Measurements from ENCODE around the gene CREG1.
"Not testable (repeated sequence)": the region's sequence is repeated elsewhere in the genome, so short reads cannot be mapped to it uniquely, and the experiment has no call there.

Gene CREG1

DNA sequence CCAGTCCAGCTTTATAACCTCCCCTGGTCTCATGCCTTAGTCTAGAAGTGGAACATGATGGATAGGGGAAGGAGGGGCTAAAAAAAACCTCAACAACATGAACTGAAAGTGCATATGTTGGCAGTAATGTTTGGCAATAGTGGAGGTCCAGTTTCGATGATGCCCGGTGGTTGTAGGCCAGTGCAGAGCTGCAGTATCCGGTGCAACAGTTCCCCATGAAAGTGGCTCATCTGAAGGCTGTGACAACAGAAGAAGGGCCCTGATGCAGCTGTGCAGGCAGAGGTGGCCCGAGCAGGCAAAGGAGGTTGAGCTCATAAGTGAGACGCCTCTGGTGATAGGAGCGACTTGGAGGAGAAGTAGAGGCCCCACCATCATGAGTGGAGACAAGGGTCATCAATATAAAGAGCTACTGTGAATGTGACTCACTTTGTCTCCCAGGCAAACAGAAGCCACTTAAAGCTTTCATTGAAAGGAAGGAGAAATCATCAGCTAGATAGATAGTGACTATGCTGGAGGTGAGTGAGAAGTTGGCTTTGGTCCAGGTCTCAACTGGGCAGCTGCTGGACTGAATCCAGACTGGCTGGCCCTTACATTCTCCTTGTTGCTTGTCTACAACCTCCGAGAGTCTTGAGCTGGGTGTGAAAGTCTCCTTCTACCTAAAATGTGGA is 10.2 kb upstream of the CREG1 start:
- DNase-seq, result no peak

DNA sequence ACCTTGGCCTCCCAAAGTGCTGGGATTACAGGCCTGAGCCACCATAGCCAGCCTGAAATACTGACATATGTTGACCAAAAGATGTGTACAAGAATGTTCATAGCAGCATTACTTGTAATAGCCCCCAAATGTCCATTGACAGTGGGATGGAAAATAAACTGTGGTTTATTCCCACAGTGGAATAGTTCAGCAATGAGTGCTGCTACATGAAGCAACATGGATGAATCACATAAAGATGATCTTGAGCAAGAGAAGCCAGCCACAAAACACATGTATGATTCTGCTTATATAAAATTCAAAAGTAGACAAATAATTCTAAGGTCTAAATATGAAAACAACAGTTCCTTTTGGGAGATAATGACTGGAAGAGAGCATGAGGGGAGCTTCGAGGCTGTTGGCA is 9.1 kb upstream of the CREG1 start:
- no peak for DNase-seq

DNA sequence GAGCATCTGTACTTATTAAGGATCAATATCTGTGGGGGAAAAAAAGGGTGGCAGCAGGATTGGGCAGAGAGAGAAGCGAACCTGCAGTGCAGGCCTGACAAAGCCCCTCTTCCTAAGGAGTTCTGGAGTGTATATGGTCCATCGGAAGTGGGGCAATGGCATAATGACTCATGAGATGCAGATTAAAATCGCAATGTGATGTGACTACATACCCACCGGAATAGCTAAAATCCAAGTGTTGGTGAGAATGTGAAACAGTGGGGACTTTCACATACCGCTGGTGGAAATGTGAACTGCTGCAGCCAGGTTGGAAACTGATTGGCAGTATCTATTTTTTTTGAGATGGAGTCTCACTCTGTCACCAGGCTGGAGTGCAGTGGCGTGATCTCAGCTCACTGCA is 8.2 kb upstream of the CREG1 start:
- no peak for DNase-seq

DNA sequence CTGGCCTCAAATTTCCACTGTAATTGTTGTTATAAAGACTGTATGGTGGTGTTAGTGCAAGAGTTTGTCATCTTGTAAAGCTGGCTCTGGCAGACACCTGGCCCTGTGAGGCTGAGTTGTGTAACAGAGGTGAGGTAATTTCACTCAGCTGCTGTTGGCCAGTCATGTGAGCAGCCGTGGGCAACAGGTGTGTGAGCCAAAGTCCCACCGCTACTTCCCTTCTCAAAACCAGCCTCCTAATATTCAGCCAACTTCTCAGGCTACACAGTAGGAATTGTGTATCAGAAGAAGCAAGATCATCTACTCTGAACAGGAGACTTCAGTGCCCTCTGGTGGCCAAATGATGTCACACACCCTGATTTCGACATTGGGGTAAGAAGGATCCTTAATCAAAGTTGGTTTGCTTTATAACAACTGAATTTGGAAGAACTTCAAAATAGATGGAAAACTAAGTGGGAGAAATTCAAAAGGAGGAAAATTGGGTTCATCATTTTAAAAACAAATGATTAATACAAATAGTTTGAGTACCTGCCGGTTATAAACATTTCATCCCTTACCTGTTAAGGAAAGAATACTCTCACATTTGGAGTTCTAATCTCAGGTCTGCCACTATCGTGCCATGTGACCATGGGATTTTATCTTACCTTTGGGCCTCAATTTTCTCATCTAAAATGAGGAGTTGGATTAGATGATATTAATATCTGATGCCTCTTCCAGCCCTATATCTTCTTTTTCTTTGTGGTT is 2.6 kb upstream of the CREG1 start:
- no peak for DNase-seq

GRCh38 chr1:167555072-167555471 is 1.5 kb upstream of the CREG1 start:
- DNase-seq, result not testable (repeated sequence)

DNA sequence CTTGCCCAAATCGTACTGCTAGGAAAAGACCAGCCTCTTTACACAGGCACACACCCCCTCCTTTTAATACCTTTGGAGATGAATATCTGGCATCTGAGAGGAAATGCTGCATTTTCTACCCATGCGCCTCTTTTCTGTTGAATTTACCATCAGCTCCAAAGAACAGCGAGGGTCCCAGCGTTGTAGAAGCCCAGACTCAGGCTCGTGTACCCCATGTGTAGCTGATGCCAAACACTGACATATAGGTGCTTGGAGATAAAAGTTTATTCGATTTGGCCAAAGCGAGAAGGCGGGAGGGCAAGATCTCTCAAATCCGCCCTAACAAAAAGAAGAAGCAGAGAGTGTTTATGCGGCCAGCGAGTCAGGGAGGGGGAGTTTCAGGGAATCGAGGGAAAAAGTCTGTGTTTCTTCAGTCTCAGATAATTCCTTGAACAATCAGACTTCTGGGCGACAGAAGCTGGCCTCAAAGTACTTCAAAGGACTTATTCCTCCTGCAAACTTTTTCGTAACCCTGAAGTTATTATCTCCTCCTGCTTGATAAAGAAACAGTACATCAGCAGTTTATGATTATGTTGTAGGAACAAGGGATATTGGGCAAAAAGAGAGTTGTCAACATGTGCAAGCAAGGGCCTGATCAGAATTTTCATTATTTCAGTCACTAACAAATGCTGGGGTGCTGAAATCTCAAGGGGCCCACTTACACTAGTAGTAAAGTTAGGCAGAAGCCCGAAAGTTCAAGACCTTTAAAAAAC is 642 bp upstream of the CREG1 start:
- DNase-seq, result no peak

- no peak for DNase-seq
Observed at GRCh38 chr1:167551362-167551761, 2.2 kb downstream of the CREG1 start.

- no peak for DNase-seq
Observed at GRCh38 chr1:167548059-167548932, 5.3 kb downstream of the CREG1 start.

GRCh38 chr1:167546935-167547334 is 6.6 kb downstream of the CREG1 start:
- no peak for DNase-seq

DNA sequence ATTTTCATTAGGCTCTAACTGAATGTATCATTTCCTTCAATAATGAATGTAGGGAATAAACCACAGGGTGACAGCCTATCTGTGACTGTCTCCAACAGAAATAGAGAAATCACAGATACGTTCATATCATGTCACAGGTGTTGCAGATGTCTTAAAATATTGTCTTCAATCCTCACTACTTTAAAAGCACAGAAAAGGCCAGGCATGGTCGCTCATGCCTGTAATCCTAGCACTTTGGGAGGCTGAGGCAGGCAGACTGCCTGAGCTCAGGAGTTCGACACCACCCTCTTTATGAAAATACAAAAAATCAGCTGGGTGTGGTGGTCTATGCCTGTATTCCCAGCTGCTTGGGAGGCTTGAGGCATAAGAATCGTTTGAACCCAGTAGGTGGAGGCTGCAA is 8.2 kb downstream of the CREG1 start:
- no peak for DNase-seq

GRCh38 chr1:167544447-167545093 is 9.0 kb downstream of the CREG1 start:
- no peak for DNase-seq

- DNase-seq, result no peak
Observed at GRCh38 chr1:167543199-167543990, 10.2 kb downstream of the CREG1 start.

DNA sequence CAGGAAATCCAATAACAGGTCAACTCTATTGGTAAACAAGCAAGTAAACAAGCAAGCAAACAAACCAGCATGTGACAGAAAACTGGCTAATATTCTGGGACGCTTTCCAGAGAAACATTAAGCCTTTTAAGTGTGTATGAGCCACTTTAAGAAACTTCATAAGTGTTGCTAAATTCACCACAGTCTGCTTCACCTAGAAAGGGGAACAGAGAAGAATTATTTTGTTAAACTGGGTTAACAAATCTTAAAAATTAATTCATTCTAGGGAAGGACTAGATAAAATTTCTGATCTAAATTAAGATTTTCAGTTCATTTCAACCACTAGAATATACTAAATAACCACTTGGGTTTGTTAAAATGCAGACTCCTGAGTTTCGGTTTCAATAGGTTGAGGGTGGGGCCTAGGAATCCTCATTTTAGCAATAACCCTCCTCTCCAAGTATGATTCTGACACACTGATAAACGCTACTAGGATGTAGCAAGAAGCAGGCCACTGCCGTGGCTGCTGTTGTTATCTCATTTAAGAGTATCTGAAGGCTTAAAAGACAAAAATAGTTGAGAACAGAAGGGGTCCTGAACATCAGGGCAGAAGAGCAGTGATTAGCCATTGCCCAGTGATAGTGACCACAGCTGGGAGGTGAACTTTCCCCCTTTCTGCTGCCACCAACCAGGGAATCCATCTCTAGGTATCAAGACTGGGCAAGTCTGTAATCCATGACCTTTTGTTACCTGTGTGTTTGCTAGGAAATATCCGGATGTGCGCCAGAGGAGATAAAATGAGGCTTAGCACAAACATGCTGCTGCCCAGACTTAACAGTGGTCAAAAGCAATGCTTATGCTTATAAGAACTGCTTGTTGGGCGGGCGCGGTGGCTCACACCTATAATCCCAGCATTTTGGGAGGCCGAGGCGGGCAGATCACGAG is 11.2 kb downstream of the CREG1 start:
- no peak for DNase-seq

- no peak for DNase-seq
Observed at GRCh38 chr1:167541610-167542009, 12.0 kb downstream of the CREG1 start.

GRCh38 chr1:167541003-167541402 is 12.6 kb downstream of the CREG1 start:
- no peak for DNase-seq

GRCh38 chr1:167538657-167539056 is 14.9 kb downstream of the CREG1 start:
- no peak for DNase-seq

GRCh38 chr1:167533851-167534300 is 19.7 kb downstream of the CREG1 start:
- no peak for DNase-seq

GRCh38 chr1:167532964-167533824 is 20.4 kb downstream of the CREG1 start:
- DNase-seq, result no peak

GRCh38 chr1:167532375-167532774 is 21.2 kb downstream of the CREG1 start:
- DNase-seq, result no peak

All from NCI-H1417 treated with DMSO at 0.1 percent for 48 hours (cell line).